Jurkat, Clone E6-1 (cell line): ENCODE measurements around the gene MGAT5.
A peak's percentile ranks its signal among the peaks of the same experiment; 100 is the strongest.
"Not testable (repeated sequence)": the region's sequence is repeated elsewhere in the genome, so short reads cannot be mapped to it uniquely, and the experiment has no call there.

Source experiments
- DNase-seq: peaks from one replicate; pipeline ENCODE4 v3.0.0-alpha.2; 2011; ENCODE audit warnings: low read depth, low spot score
- H3K4me3 ChIP-seq: 2 replicates; pipeline ENCODE4 v1.5.1; 2011; ENCODE audit warnings: mild to moderate bottlenecking, low read length, control low read depth, moderate library complexity

The MGAT5 gene

DNA sequence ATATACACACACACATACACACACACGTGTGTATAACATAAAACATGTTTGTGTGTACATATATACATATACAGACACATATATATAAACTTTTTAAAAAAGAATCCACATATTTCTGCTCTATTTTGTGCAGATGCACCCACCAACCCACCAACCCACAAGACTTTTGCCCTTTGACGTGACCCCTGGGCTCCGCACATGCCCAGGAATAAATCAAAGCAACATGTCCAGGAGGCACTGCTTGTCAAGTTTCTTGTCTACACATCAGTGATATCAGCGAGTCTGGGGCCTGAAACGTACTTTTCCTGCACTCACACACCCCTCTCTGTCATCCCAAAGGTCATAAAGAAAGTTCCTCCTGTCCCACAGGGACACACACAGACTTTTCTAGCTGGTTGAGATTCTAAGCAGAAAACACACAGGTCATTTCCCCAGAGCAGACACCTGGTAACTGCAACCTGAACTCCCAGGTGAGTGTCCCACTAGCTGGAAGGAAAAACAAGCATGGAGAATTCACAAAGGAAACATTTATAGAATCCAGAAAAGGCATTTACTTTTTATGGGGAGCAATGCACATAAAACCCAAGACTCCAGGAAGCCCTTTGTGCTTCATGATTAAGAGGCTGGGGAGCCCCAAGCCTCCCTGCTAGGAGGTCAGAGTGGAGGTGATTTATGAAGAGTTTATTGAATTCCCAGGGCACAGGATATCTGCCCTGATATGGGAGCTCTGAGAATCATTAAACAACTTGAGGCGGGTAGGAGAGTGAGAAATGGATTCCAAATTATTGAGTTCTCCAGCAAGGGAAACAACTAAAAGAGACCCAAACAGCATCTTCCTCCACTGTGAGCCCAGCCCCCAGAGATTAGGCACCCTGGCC lies 211.6 kb downstream of the MGAT5 start:
- H3K4me3 ChIP-seq: no peak overlapping the region
- no peak for DNase-seq

GRCh38 chr2:134466141-134466540 lies 212.3 kb downstream of the MGAT5 start:
- DNase-seq: peak; percentile 45
- no peak overlapping the region for H3K4me3 ChIP-seq

DNA sequence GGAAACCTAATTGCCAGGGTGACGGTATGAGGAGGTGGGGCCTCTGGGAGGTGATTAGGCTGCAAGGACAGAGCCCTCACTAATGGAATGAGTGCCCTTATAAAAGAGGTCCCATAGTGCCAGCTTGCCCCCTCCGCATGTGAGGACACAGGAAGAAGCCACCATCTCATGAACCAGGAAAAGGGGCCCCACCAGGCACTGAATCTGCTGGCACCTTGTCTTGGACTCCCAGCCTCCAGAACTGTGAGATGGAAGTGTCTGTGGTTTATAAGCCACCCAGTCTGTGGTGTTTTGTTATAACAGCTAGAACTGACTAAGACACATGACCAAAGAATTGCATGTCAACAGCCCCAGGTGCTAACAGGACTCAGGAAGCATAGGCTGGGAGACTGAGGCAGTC lies 214.3 kb downstream of the MGAT5 start:
- peak; percentile 16 for DNase-seq
- no peak overlapping the region for H3K4me3 ChIP-seq

DNA sequence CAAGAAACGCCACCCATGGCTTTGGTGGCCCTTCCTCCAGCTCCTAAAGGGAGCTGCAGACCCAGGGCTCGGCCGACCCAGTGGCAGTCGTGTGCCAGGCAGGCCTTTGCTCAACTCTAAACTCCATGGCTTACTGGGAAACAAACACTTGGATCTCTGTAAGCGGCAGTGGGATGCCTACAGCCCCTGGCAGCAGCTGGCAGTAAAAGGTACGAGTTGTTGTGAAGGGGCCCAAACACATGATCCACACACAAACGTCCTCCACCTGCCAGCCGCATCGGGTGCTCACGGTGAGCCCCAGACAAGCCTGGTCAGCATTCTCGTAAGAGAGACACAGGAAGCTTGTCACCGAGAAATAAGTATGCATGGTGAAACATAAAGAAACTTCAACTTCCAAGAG lies 214.9 kb downstream of the MGAT5 start:
- DNase-seq: no peak
- no peak overlapping the region for H3K4me3 ChIP-seq

GRCh38 chr2:134469516-134470115 lies 215.7 kb downstream of the MGAT5 start:
- H3K4me3 ChIP-seq: no peak overlapping the region
- DNase-seq: no peak

DNA sequence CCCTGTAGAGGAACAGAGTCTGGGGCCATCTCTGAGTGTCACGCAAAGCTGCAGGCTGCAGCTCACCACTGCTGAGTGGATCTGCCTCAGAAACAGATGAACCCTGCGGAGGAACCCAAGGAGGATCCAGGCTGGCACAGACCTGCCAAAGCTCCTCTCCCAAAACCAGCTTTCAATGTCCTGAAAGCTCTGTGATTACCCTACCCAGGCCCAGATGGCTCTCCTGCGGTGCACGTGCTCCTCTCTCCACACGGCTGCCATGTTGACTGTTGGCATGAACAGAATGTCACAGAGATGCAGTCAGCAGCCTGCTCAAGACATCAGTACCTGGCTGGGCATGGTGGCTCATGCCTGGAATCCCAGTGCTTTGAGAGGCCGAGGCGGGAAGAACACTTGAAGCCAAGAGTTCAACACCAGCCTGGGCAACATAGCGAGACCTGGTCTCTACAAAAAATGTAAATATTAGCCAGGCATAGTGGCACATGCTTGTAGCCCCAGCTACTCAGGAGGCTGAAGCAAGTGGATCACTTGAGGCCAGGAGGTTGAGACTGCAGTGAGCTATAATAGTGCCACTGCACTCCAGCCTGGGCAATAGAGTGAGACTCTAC lies 216.8 kb downstream of the MGAT5 start:
- no peak for DNase-seq
- H3K4me3 ChIP-seq: no peak overlapping the region

GRCh38 chr2:134476982-134477381 lies 223.1 kb downstream of the MGAT5 start:
- DNase-seq, H3K4me3 ChIP-seq: not testable (repeated sequence)

- DNase-seq: no peak
- no peak overlapping the region for H3K4me3 ChIP-seq
These were observed 225.9 kb downstream of the MGAT5 start for GRCh38 chr2:134479696-134480330.

GRCh38 chr2:134482131-134482723 lies 228.4 kb downstream of the MGAT5 start:
- no peak for DNase-seq
- H3K4me3 ChIP-seq: no peak overlapping the region

- H3K4me3 ChIP-seq: no peak overlapping the region
- DNase-seq: no peak
These were observed 229.0 kb downstream of the MGAT5 start for GRCh38 chr2:134482766-134483340.

DNA sequence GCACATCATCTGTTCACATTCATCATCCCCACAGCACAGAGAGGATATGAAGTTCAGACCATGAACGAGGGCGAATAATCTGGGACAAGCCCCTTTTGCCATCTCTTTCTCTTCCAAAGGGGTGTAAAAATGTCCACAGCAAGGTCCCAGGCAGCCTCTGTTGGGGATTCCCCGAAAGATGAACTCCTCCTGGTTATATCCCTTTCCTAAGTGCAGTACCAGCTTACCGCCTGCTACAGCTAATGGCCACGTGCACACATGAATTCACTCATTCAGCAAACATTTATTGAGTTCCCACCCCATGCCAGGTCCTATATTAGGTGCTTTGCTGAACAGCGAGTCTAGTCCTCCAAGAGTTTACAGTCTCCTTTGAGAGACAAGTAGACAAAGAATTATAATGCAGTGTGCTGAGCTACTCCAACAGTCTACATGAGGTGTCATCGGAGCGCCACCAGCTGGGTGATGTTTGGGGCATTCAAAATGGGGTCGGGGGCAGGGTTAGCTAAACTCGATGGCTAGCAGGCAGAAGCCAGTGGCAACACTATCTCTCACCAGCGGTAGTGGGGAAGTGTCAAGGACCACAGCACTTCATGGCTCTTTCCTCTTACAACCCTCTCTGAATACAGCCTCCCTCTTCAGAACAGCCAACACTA lies 236.0 kb downstream of the MGAT5 start:
- no peak overlapping the region for H3K4me3 ChIP-seq
- no peak for DNase-seq

- no peak overlapping the region for H3K4me3 ChIP-seq
- DNase-seq: no peak
These were observed 236.7 kb downstream of the MGAT5 start for GRCh38 chr2:134490559-134490958.

DNA sequence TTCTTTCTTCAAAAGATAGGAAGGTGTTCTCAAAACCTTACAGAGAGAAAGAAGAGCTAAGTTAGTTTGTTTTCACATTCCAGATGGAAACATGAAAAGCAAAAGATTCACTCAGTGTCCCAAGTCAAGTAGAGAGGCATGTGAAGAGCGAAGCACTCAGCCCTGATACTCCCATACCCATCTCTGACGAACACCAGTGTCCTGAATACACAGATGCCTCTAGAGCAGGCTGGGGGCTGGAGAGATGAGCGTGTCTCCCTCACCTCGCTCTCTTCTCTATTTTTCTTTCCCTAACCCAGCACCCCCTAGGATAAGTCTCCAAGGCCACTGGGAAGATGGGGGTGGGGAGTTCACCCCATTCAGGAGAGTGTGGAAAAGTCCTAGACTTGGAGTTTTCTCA lies 237.2 kb downstream of the MGAT5 start:
- H3K4me3 ChIP-seq: no peak overlapping the region
- DNase-seq: no peak

DNA sequence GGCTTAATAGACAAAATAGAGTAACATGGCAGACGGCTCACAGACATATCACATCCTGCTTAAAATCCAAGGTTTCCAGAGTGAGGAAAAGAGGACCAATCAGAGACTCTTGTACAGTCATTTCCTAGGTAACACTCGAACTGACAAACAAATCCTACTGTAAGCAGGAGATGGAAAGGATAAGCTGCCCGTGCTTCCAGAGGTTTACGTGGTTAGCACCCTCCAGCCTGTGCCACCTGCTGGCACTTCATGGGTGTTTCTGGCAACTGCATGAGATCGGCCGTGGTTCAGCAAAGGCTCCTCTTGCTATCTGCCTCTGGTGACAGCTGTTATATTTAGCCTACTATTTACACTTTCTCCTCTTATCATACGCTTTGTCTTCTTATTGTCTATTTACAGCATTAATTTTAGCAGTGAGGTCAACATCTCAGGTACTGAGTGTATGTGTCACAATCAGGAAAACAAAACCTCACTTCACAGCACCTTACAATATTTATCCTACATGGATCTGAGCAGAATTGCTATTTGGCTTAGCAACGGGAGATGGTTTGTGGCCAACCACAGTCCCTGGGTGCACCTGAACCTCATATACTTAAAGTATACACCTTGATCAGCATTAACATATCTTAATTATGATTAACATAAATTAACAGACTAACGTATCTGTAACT lies 238.0 kb downstream of the MGAT5 start:
- peak; percentile 28 for DNase-seq
- no peak overlapping the region for H3K4me3 ChIP-seq

DNA sequence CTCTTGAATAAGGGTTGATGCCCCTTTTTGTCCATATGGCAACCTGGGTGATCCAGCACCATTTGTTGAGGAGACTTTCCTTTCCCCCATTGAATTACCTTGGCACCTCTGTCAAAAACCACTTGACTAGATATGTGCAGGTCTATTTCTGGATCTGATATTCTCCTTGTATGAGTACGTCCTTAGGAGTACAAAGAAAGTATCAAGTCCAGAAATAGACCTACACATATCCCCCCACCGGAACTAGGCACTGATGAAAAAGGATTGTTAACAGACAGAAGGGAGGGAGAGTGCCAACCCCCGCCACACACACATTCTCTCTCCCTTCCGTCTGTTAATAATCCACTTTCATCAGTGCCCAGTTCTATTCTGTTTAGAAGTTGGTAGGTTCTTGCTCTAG lies 239.9 kb downstream of the MGAT5 start:
- no peak for DNase-seq
- H3K4me3 ChIP-seq: no peak overlapping the region

- no peak overlapping the region for H3K4me3 ChIP-seq
- DNase-seq: no peak
These were observed 244.8 kb downstream of the MGAT5 start for GRCh38 chr2:134498654-134499053.

DNA sequence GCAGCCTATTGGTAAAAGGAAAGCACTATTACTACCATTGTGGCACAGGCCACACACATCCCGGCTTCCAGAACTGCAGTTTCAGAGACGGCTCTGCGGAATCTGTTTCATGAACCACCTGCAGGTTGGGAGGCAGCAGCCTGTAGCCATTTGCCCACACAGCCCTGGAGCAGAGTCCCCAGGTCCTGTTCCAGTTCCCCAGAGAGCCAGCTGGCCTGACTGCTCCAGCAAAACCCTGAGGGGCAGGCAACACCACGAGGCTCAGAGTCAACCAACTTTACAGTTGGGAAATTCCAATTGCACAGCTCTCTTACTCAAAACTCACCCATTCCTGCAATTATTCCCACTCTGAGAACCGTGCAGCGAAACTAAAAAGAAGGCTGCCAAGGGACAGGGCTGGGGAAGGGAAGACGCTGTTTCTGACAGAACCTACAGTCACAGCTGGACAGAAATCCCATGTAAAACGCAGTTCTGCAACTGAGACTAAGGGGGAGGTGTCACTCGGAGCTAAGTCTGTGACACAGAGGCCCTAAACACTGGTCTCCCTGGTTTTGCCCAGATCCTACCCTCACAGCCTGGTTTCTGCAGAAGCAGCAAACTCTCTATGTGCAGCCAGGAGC lies 245.5 kb downstream of the MGAT5 start:
- no peak overlapping the region for H3K4me3 ChIP-seq
- no peak for DNase-seq
